CD4-positive, alpha-beta T cell treated with Interferon gamma for 1 hour (primary cell): ENCODE measurements around the gene HAPLN3.
"Not testable (repeated sequence)": the region's sequence is repeated elsewhere in the genome, so short reads cannot be mapped to it uniquely, and the experiment has no call there.

Experiments
- DNase-seq: peaks from one replicate; pipeline ENCODE4 v3.0.0-alpha.2; 2020

HAPLN3 gene

GRCh38 chr15:88894819-88895767 lies at the start of gene HAPLN3:
HAPLN3 (minus strand) TSS chr15:88895544; CDS start chr15:88887298, 8,246 bp downstream.
- peak; percentile 69 for DNase-seq

DNA sequence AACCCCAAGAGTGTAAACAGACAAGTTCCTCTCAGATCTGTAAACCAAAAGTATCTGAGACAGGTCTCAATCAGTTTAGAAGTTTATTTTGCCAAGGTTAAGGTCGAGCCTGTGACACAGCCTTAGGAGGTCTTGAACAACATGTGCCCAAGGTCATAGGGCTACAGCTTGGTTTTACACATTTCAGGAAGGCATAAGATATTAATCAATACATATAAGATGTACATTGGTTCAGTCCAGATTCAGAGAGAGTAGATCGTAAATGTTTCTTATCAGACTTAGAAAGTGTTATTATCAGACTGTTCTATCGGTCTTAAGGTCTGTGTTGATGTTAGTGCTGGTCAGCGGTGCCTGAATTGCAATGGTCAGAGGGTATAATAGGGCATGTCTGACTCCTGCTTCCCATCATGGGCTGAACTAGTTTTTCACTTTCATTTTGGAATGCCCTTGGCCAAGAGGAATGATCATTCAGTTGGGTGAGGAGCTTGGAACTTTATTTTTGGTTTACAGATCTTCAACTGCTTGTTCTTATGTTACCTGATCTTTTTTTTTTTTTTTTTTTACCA lies 44.8 kb upstream of the HAPLN3 start:
- no peak for DNase-seq

GRCh38 chr15:88939486-88939806 lies 44.1 kb upstream of the HAPLN3 start:
- DNase-seq: no peak

DNA sequence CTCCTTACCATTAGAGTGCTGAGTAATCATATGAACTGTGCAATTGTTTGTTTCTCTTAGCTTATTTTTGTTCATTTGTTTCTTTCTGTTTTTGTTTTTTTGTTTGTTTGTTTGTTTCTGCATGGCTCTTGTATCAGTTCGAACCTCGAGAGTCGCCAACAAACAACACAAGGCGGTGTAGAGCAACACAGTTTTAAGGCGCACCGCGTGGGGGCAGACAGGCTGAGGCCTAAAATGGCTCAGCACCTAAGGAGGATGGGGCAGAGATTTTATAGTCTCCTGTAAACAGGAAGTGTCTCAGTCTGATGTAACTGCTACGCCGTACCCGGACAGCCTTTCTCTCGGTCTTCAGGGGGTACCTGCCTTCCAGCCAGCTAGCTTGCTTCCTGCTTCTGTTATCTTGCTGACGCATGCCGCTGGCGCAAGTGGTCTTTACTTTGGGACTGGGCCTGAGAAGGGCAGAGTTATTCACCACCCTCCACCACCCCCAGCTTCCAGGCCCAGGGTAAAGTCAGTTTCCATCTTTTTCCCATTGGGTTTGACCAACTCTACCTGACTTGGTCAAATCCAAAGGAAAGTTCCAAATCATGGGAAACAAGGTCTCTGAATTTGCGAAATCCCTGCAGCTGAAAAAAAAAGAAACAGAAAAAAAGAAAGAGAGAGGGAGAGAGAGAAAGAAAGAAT lies 43.6 kb upstream of the HAPLN3 start:
- DNase-seq: no peak

- not testable (repeated sequence) for DNase-seq
Measured at GRCh38 chr15:88934449-88934848, 39.1 kb upstream of the HAPLN3 start.

- no peak for DNase-seq
Measured at GRCh38 chr15:88932875-88933330, 37.6 kb upstream of the HAPLN3 start.

- no peak for DNase-seq
Measured at GRCh38 chr15:88932271-88932874, 37.0 kb upstream of the HAPLN3 start.

GRCh38 chr15:88930579-88930978 lies 35.2 kb upstream of the HAPLN3 start:
- no peak for DNase-seq

- not testable (repeated sequence) for DNase-seq
Measured at GRCh38 chr15:88929358-88930098, 34.2 kb upstream of the HAPLN3 start.

DNA sequence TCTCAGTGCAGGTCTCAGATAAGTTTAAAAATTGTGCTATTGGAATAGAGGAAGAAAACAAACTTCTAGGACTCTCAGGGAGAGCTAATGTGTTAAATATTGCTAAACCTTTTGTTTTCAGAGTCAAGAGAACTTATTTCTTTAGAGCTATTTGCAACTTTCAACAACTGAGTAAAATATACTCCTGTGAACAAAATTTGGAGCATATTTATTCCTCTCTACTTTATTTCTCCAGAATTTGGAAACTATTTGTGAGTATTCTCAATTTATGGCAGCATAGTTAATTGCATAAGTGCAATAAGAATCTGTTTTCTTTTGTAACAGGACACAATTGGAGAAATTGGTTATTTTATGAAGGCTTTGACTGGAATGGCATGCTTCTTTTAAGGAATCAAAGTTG lies 32.8 kb upstream of the HAPLN3 start:
- DNase-seq: not testable (repeated sequence)

DNA sequence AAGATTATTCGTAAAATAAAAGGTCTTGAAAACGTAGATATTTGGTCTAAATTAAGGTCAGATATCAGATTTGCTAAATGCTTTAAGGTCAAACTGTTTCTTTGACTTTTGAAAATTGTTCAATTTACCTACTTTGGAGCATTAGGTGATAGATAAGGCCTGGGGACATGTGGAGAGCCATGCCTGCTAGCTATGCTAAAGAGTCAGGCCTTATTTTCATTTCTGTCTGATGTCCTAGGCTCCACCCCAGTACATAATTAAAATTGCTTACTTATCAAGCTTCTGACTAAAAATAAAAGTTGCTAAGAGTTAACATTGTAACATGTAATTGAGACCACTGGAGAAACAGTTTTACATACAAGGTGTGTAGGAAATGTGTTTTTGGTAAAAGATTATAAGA lies 30.3 kb upstream of the HAPLN3 start:
- not testable (repeated sequence) for DNase-seq

DNA sequence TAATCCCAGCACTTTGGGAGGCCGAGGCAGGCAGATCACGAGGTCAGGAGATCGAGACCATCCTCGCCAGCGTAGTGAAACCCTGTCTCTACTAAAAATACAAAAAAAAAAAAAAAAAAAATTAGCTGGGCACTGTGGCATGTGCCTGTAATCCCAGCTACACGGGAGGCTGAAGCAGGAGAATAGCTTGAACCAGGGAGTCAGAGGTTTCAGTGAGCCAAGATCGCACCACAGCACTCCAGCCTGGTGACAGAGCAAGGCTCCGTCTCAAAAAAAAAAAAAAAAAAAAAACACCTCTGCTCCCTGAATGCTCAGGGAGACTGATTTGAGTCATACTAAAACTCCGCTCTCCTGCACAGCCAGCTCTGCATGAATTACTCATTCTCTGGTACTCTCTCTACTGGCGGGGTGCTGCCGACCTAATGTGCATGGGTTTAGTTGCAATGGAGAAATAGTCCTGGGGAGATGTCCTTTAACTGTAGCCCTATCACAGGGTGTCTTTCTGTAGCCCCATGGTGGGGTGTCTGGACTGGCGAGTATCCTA lies 25.6 kb upstream of the HAPLN3 start:
- DNase-seq: not testable (repeated sequence)

- DNase-seq: no peak
Measured at GRCh38 chr15:88920186-88920891, 25.0 kb upstream of the HAPLN3 start.

DNA sequence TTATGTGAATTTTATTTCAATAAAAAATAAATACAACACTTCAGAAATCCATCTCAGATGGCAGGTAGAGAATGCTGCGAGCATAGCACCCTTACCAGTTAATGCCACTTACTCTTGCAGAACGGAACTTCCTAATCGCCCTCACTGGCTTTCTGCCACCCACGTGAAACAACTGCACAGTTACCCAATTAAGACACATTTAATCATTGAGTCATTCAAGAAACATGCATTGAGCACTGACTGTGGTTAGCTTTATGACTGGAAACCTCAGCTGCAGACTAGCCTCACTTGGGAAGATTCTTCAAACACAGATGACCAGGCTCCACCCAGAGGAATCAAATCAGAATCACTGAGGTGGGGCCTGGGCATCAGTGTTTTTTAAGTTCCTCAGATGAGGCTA lies 23.4 kb upstream of the HAPLN3 start:
- DNase-seq: no peak

GRCh38 chr15:88917760-88918159 lies 22.4 kb upstream of the HAPLN3 start:
- no peak for DNase-seq

DNA sequence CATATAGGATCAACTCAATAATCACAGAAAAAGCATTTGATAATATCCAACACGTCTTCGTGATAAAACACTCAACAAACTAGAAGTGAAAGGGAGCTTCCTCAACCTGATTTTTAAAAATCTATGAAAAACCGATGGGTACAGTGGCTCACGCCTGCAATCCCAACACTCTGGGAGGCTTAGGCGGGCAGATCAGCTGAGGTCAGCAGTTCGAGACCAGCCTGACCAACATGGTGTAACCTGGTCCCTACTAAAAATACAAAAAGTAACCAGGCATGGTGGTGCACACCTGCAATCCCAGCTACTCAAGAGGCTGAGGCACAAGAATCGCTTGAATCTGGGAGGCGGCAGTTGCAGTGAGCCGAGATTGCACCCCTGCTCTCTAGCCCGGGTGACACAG lies 20.0 kb upstream of the HAPLN3 start:
- no peak for DNase-seq

DNA sequence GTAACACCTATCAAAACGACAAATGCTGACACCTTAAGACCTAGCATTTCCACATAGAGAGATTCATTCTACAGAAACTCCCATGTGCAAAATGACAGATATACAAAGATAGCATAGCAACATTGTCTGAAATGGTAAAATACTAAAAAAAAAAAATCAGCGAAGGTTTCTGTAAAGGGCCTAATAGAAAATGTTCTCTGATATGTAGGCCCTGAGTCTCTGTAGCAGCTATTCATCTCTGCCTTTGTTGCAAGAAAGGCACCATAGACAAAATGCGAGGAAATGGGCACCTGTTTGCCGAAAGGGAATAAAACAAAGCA lies 18.5 kb upstream of the HAPLN3 start:
- DNase-seq: no peak

DNA sequence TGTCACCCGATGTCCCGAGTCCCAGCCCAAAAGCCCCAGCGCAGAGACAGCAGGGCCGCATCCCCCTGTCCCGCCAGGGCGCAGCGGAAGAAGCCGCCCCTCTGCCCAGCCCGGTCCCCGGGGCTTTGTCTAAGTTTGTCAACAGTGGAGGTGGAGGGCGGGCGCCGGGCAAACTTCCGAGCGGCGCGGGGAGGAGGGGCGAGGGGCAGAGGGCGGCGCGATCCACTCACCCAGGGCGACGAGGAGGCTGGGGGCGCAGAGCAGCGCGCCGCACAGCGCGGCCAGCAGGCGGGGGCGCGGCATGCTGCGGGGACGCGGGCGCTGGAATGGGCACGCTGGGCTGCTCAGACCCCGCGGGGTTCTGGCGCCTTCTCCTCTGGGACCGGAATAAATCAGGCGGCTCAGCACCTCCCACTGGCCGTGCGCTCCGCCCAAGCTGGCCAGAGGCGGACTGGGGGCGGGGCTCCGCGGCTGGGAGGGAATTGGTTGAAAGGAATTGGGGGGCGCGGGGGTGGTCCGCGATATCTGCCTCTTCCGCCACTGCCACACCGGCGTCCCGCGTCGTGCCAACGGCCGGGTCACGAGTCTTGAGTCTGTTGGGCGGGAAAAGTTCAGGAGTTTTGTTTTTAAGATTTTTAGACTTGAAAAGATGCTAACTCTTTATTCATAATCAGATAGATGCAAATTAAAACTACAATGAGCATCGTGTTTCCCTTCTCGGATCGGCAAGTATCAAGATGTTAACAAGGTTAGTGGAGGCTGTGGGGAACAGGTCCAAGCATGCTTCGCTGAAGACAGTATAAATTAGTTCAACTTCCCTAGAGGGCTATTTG lies 17.9 kb upstream of the HAPLN3 start, which contains the start of gene MFGE8:
Gene MFGE8 (minus strand): TSS at position 363 of the 833 bp plus-strand sequence. CDS start 60 bp downstream, at position 303.
- peak; percentile 59 for DNase-seq

- DNase-seq: no peak
Measured at GRCh38 chr15:88912500-88912921, 17.2 kb upstream of the HAPLN3 start.

DNA sequence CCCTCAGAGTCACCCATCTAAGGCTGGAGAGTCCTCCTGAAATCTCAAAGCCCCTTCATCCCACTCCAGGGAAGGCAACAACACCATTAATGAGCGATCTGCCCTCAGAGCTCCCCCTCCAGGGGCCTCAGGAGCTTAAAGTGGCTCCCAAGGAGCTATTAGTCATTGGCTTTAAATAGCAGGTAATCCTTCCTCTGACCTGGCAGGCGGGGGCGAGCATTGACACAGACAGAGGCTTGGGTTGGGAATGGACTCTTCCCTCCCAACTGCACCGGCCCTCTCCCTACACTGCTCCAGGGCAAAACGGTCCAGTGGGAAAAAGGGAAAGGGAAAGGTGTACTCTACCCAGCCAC lies 16.4 kb upstream of the HAPLN3 start:
- no peak for DNase-seq
